Adipose tissue (tissue), 3 donors: Measurements from ENCODE around the gene C1orf146. TPM values are rescaled to one million over a fixed set of nuclear protein-coding genes. Genes with fewer than 3 reads are reported as not detected.
"Not testable (repeated sequence)": the region's sequence is repeated elsewhere in the genome, so short reads cannot be mapped to it uniquely, and the experiment has no call there.

ENCODE experiments used
- H3K27ac ChIP-seq: one replicate; pipeline ENCODE4 v1.5.1; 2013; ENCODE audit warnings: low read depth, low read length
- WGBS, 3 donors: extraction: QIAGEN DNeasy Blood & Tissue Kit; methylation state at CpG; one replicate each; pipeline ENCODE4 v1.1.7; 2013; 5-methylcytosine and 5-hydroxymethylcytosine counted together
- polyA plus RNA-seq, 3 donors: library from polyadenylated mRNA; stranded (reverse); fragments of 200-250 nt; gene quantifications; one replicate each; pipeline ENCODE4 v1.2.3, GENCODE V29; 2013
- donor health status: healthy with polysubstance abuse.
- donor health status: Bipolar disorder and iron deficiency.
- donor health status: healthy.

Gene C1orf146
- polyA plus RNA-seq, 3 donors = not detected

- WGBS, 3 donors = 76 to 86% (median 80%) methylated on average over 3 of the region's 3 CpGs
- H3K27ac ChIP-seq = not testable (repeated sequence)
These were observed 37.0 kb downstream of the C1orf146 start for GRCh38 chr1:92254714-92255113.

- WGBS, 3 donors = 92 to 98% (median 96%) methylated on average over 1 of the region's 1 CpG
- H3K27ac ChIP-seq = no peak overlapping the region
These were observed 41.6 kb downstream of the C1orf146 start for GRCh38 chr1:92259350-92259749.

- WGBS, 3 donors = 64 to 82% (median 77%) methylated on average over 3 of the region's 3 CpGs
These were observed 44.8 kb downstream of the C1orf146 start for GRCh38 chr1:92262516-92262915.

GRCh38 chr1:92273039-92273438 is 55.3 kb downstream of the C1orf146 start:
- WGBS, 3 donors = 88 to 100% (median 94%) methylated on average over 1 of the region's 1 CpG
- H3K27ac ChIP-seq = no peak overlapping the region

More at GRCh38 chr1:92262516-92262915, 44.8 kb downstream of the C1orf146 start:
- no peak overlapping the region for H3K27ac ChIP-seq

GRCh38 chr1:92274939-92275338 is 57.2 kb downstream of the C1orf146 start:
- 88 to 97% (median 89%) methylated on average over 1 of the region's 1 CpG for WGBS, 3 donors
- no peak overlapping the region for H3K27ac ChIP-seq

- WGBS, 3 donors = 98 to 99% (median 98%) methylated on average over 3 of the region's 3 CpGs
These were observed 58.4 kb downstream of the C1orf146 start for GRCh38 chr1:92276082-92276481.

GRCh38 chr1:92277105-92277723 is 59.5 kb downstream of the C1orf146 start:
- no peak overlapping the region for H3K27ac ChIP-seq
- 96 to 98% (median 96%) methylated on average over 4 of the region's 4 CpGs for WGBS, 3 donors

More at GRCh38 chr1:92276082-92276481, 58.4 kb downstream of the C1orf146 start:
- H3K27ac ChIP-seq = no peak overlapping the region

GRCh38 chr1:92279781-92280180 is 62.1 kb downstream of the C1orf146 start:
- H3K27ac ChIP-seq = not testable (repeated sequence)
- WGBS, 3 donors = 96 to 98% (median 97%) methylated on average over 15 of the region's 15 CpGs

GRCh38 chr1:92281411-92281810 is 63.7 kb downstream of the C1orf146 start:
- WGBS, 3 donors = 93 to 100% (median 95%) methylated on average over 2 of the region's 2 CpGs
- not testable (repeated sequence) for H3K27ac ChIP-seq

- no peak overlapping the region for H3K27ac ChIP-seq
- WGBS, 3 donors = 13 to 33% (median 27%) methylated on average over 3 of the region's 3 CpGs
These were observed 73.8 kb downstream of the C1orf146 start for GRCh38 chr1:92291372-92291999.

Other genes with a start within 250 kb of the C1orf146 start
- gene EPHX4, start 187.9 kb upstream of the C1orf146 start, polyA plus RNA-seq = under 1 TPM in 2 of 3 donors, not detected in 1; 0.06 to 0.24 TPM
- gene SETSIP, start 142.5 kb upstream of the C1orf146 start, polyA plus RNA-seq = not detected
- gene BTBD8, start 137.6 kb upstream of the C1orf146 start, polyA plus RNA-seq = 1 to 10 TPM in 2 of 3 donors, under 1 TPM in 1; 0.82 to 5.1 (median 1.3) TPM
- gene GLMN, start 81.1 kb downstream of the C1orf146 start, polyA plus RNA-seq = 1 to 10 TPM; 1.6 to 5.7 (median 3.8) TPM
- gene RPAP2, start 81.1 kb downstream of the C1orf146 start, polyA plus RNA-seq = 1 to 10 TPM; 5.3 to 9.8 (median 6.0) TPM